ENCODE data around the gene NELL1.

DNA sequence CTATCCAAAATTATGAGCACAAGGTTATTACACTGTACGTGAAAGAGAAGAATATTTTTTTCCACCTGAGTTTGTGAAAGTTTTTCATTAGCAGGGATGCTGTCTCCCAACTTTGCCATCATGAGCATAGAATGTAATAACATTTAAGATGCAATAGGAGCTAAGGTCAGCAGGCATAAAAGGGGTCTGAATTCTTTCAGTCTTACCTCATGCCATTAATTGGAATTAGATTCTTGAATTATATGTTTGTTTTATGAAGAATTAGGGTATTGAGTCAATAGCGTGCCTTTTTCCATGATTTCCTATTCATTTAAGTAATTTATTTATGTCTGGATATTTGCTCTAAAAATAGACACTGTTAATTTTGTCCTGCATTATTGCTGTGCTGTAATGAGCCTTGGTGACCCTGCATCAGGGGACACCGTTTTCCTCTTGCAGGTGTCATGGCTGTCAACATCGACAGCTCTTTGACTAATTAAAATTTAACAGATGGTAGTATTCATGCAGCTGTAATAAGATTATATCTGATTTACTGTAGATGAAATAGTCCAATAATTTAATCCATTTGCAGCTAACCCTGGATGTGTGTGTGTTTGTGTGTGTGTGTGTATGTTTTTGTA, 637.5 kb downstream of the NELL1 start:
- TF ChIP-seq CTCF (IDR thresholded peaks at IDR 0.05; ENCODE audit: low read depth, low read length, poor library complexity, severe bottlenecking) (no peak), EZH2phosphoT487 (IDR thresholded peaks at IDR 0.05; ENCODE audit: borderline replicate concordance, low read length) (no peak)
